Astrocyte of the hippocampus (primary cell): Measurements from ENCODE around the gene INSIG1.
A peak's percentile ranks its signal among the peaks of the same experiment; 100 is the strongest.

Source experiments
- DNase-seq: peaks from one replicate; pipeline ENCODE4 v3.0.0; 2011; ENCODE audit warnings: low read depth, low spot score

The INSIG1 gene

GRCh38 chr7:155265961-155266360 is 31.7 kb upstream of the INSIG1 start:
- no peak for DNase-seq

GRCh38 chr7:155266440-155266839 is 31.2 kb upstream of the INSIG1 start:
- DNase-seq = no peak

GRCh38 chr7:155267023-155267422 is 30.7 kb upstream of the INSIG1 start:
- no peak for DNase-seq

GRCh38 chr7:155267436-155267835 is 30.2 kb upstream of the INSIG1 start:
- no peak for DNase-seq

DNA sequence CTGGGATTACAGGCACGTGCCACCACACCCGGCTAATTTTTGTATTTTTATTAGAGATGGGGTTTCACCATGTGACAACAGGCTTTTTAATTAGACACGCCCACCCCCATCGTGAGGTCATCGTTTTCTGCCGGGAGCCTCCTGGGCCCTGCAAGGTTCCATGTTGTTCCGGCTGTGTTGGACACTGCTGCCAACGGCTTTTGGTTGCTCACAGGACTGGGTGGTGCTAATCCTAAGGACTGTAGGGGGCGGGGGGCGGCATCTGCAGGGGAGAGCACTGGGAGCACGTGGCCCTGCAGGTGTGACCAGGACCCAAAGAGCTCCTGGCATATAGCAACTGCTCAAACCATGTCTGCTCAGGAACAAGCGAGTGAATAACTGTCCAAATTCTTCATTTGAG is 29.5 kb upstream of the INSIG1 start:
- no peak for DNase-seq

DNA sequence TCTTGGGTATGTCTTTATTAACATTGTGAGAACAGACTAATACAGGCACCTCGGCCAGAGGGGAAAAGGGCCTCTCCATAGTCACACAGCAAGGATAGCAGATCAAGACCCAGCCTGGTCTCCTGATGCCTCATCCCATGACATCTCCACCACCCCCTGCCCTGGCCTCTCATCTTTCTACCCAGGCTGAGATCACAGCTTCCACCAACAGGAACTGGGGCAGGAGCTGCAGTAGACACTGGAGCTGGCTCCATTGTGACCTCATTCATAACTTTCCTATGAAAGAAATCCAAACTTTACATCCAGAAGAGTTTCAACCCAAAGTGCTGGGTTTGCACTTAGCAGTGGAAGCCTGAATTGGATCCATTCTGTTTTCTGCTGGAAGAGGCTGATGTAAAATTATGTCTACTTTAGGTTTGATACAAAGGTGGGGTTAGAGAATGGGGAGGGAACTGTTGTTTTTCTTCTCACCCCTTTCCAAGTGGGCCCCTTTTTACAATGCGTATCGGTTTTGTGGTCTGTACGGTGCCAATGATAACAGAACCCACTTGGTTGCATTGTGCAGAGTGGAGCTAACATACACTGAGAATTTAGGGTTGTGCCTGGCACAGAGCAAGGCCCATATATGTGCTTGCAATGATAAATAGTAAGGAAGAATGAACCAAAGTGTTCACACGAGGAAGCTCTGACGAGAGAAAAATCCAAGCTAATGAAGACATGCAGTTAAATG is 28.6 kb upstream of the INSIG1 start:
- DNase-seq = no peak

- DNase-seq = no peak
Observed at GRCh38 chr7:155269766-155270585, 27.7 kb upstream of the INSIG1 start.

DNA sequence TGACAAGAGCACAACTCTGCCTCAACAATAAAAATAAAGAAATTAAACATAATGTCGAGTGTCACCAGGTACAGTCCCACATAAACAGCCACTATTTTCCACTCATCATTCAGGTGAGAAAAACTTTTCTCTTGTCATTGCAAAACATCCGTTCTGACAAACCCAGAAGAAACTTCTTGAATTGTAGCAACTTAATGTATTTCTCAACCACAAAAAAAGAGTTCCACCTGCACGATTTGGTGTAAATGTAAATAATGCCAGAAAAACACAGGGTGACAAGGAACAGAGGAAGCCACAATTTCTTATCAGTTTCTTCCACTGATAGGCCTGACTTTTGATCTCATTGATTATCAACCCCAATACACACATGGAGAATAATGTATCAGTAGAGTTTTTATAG is 26.8 kb upstream of the INSIG1 start:
- no peak for DNase-seq

DNA sequence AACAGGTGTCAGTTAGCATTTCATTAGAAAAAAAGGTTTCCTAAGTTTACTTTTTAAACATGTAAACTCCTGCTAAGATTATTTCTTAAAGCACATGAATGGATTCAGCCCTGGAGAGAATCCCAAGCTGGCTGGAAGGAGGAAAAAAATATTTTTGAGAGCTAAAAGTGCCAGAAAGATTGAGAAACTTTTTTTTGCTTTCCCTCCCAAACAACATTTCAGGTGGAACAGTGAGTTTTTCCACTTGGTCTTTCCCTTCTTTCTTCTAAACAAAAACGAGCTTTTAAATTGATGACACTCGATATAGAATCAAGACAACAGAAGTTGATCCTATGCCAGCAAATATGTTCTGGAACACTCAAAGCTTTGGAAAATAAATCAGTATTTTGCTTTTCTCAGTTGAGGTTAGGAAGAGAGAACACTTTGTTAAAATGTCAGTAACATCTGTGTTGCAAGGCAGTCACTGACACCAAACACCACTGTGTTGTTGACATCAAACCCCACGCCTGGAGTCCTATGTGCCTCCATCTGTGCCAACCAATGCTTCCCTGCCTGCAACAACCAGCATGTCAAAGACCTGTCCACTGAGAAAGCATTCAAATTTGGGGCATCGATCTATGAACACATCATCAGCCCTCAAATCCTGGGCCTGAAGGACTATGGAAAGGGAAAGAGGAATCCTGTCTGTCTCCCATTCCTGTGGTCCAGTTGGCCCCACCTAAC is 22.9 kb upstream of the INSIG1 start:
- no peak for DNase-seq

- DNase-seq = no peak
Observed at GRCh38 chr7:155276042-155276799, 21.5 kb upstream of the INSIG1 start.

GRCh38 chr7:155276800-155277375 is 20.8 kb upstream of the INSIG1 start:
- no peak for DNase-seq

GRCh38 chr7:155277385-155277994 is 20.2 kb upstream of the INSIG1 start:
- no peak for DNase-seq

DNA sequence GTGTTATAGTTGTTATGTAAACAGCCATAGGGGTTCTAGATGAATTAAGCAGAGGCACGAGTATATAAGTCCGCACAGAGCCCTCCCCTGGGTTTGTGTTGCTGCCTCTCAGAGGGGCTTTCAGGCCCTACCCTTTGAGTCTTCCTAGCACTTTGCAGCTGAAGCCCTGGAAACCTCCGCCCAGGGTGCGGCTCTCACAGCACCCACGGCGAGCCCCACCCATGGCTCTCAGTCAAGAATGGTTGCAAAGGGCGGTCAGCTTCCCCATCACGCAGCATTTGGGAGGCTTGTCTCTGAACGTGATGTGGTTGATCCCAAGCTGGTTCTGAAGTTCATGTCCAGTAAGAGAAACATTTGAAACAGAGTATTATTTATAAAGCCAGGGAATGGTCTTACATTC is 18.8 kb upstream of the INSIG1 start:
- DNase-seq = no peak

- no peak for DNase-seq
Observed at GRCh38 chr7:155279787-155280445, 17.8 kb upstream of the INSIG1 start.

DNA sequence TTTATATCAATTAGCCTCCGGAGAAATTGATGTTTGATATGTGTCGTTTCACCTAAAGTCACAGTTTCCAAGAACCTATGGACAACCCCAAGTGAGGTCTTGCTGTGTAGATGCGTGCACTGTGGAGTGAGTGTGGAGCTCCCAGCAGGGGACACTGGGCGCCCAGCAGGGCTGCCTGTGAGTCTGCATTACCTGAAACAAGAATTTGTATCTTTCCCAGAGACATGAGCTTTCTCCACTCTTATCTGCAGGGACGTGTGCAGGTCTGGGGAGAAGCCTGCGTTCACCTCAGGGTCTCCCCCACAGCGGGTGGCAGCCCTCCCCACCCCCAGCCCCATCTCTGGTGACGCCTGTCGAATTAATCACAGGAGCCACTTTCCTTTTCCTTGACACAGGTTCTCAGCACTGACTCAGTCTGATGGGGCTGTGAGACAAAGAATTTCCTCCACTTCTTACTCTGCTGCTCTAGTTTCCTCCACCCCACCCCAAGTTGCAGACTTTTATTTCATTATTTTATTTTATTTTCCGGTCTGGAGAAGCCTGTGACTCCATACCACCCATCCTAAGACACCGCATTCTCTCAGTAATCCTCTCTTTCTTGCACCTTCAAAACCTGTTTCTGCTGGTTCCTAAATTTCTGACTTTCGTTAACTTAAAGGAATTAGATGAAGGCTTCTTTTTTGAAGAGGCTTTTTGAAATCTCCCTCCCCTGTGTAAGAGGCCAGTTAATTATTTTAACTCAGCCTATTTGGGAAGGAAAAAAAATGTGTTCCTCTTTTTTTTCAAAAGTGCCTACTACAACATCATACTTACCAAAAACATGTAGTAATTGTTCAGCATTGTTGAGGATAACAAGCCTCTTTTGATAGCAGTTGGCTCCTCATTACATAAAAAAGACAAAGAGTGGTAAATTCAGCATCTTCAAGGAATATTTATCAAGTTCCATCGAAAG is 17.0 kb upstream of the INSIG1 start:
- no peak for DNase-seq

GRCh38 chr7:155281398-155281969 is 16.2 kb upstream of the INSIG1 start:
- no peak for DNase-seq

DNA sequence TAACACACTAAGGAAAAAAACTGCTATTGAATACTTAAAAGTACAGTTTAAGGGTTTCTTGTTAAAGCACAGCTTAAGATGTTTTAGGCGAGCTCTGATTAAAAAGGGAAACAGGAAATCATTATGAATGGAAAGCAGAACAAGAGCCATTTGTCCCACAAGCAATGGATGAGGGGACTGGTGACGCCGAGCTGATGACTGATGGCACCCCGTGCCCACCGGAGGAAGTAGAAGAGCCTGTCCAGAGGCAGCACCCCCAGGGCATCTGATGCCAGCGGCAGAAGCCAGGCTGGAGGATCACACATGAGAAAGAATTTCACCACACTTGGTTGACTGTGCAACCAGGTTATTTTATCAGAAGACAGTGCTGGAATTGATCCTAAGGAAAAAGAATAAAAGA is 15.0 kb upstream of the INSIG1 start:
- DNase-seq = no peak

GRCh38 chr7:155283565-155284194 is 14.0 kb upstream of the INSIG1 start:
- DNase-seq = peak; percentile 16
